Measurements from ENCODE around the gene KDM6A. TPM values are rescaled to one million over a fixed set of nuclear protein-coding genes. Genes with fewer than 3 reads are reported as not detected.

KDM6A gene
- total RNA-seq, 1 donor from 2014 or later: 9.4 TPM

GRCh38 chrX:45154462-45154861 lies 281.5 kb downstream of the KDM6A start:
- TF ChIP-seq CTCF (IDR thresholded peaks at IDR 0.05; ENCODE audit: borderline replicate concordance): no peak

GRCh38 chrX:45157647-45158046 lies 284.7 kb downstream of the KDM6A start:
- H3K9me3 ChIP-seq (replicated peaks): peaks cover 8% of the 10 kb centered on the region
- H3K27ac ChIP-seq (replicated peaks): no peak overlapping the region
- H3K36me3 ChIP-seq: no peaks in the 10 kb centered on the region
- intact Hi-C loops (cut with micrococcal nuclease): no loop called here
- no peak for DNase-seq
- TF ChIP-seq CTCF (IDR thresholded peaks at IDR 0.05; ENCODE audit: borderline replicate concordance): no peak
- H3K4me1 ChIP-seq: no peaks in the 10 kb centered on the region
- H3K27me3 ChIP-seq (ENCODE audit: low read depth): no peaks in the 10 kb centered on the region
- H3K4me3 ChIP-seq: no peak overlapping the region

More at GRCh38 chrX:45154462-45154861, 281.5 kb downstream of the KDM6A start:
- intact Hi-C loops (cut with micrococcal nuclease): no loop called here
- Histone ChIP-seq H3K9me3 (replicated peaks) (no peaks in the 10 kb centered on the region), H3K4me3 (no peak overlapping the region), H3K27me3 (ENCODE audit: low read depth) (no peaks in the 10 kb centered on the region), H3K4me1 (no peaks in the 10 kb centered on the region), H3K36me3 (no peaks in the 10 kb centered on the region), H3K27ac (replicated peaks) (no peak overlapping the region)
- DNase-seq: no peak

Other genes starting within 250 kb of the KDM6A start
- not detected for gene DUSP21, start 29.2 kb upstream of the KDM6A start, total RNA-seq